K562 (cell line): ENCODE measurements around the gene PRM2. TPM values are rescaled to one million over a fixed set of nuclear protein-coding genes. Genes with fewer than 3 reads are reported as not detected.

Experiments used
- BCOR ChIP-seq: fragments of 450-650 bp; IDR thresholded peaks from 2 replicates; pipeline ENCODE4 v1.6.1; 2016
- CHD1 ChIP-seq: fragments of 200-600 bp; sonication (generic); IDR thresholded peaks from one replicate; pipeline ENCODE4 v1.6.1; 2012; ENCODE audit warnings: mild to moderate bottlenecking, moderate library complexity, low read length, inconsistent platforms
- EP400 ChIP-seq: fragments of 450-650 bp; IDR thresholded peaks from 2 replicates; pipeline ENCODE4 v1.6.1; 2017; ENCODE audit warnings: antibody characterized with exemption, mild to moderate bottlenecking, moderate library complexity
- LCOR ChIP-seq: sonication (generic); formaldehyde crosslinking; IDR thresholded peaks from 2 replicates; pipeline ENCODE4 v1.8.0; 2022; ENCODE audit warnings: mild to moderate bottlenecking, missing genetic modification reagents
- SIN3B ChIP-seq: fragments of 450-650 bp; IDR thresholded peaks from 2 replicates; pipeline ENCODE4 v1.6.1; 2017; ENCODE audit warnings: low read depth, mild to moderate bottlenecking, moderate library complexity
- ZNF12 ChIP-seq: sonication (generic); formaldehyde crosslinking; IDR thresholded peaks from 2 replicates; pipeline ENCODE4 v1.4.0; 2020; ENCODE audit warnings: mild to moderate bottlenecking, missing genetic modification reagents
- ZNF395 ChIP-seq: fragments of 200-800 bp; sonication (Bioruptor generic); IDR thresholded peaks from 2 replicates; pipeline ENCODE4 v1.6.1; 2017; ENCODE audit warnings: missing genetic modification characterization, missing compliant biosample characterization
- polyA plus RNA-seq, 8 experiments: library from polyadenylated mRNA; depleted of rRNA in 4 of 8; stranded (reverse) in 5 of 8; unstranded in 3 of 8; fragments of >200 nt; fragmentation: Nextera tagmentation in 2 of 8; fragmentation: Illumina TruSeq in 1 of 8; extraction: Ambion mirVana in 2 of 8; extraction: Trizol in 1 of 8; gene quantifications; 2 replicates each; pipeline versions ENCODE4 v1.2.1 to v1.2.3, GENCODE V29; 2011 to 2014; ENCODE audit warnings: inconsistent platforms in 1 of 8, missing spikeins in 1 of 8
- total RNA-seq, 7 experiments: library from RNA; depleted of rRNA in 6 of 7; stranded (reverse); fragments of >200 nt in 6 of 7; fragmentation: Illumina TruSeq in 2 of 7; extraction: Trizol in 2 of 7; gene quantifications; 2 replicates each; pipeline versions ENCODE4 v1.2.1 to v1.2.3, GENCODE V29; 2011 to 2021; ENCODE audit warnings: low replicate concordance in 1 of 7
- TF ChIP-seq, protein P1 (sequence below): sonication (generic); formaldehyde crosslinking; IDR thresholded peaks from 2 replicates; pipeline ENCODE4 v1.8.0; 2022; ENCODE audit warnings: missing genetic modification reagents, mild to moderate bottlenecking, moderate library complexity, borderline replicate concordance

PRM2 gene
- total and polyA plus RNA-seq, 9 of the 15 experiments (the other 6 are each of a cell fraction or from before 2014, with no cell fraction given): not detected

DNA sequence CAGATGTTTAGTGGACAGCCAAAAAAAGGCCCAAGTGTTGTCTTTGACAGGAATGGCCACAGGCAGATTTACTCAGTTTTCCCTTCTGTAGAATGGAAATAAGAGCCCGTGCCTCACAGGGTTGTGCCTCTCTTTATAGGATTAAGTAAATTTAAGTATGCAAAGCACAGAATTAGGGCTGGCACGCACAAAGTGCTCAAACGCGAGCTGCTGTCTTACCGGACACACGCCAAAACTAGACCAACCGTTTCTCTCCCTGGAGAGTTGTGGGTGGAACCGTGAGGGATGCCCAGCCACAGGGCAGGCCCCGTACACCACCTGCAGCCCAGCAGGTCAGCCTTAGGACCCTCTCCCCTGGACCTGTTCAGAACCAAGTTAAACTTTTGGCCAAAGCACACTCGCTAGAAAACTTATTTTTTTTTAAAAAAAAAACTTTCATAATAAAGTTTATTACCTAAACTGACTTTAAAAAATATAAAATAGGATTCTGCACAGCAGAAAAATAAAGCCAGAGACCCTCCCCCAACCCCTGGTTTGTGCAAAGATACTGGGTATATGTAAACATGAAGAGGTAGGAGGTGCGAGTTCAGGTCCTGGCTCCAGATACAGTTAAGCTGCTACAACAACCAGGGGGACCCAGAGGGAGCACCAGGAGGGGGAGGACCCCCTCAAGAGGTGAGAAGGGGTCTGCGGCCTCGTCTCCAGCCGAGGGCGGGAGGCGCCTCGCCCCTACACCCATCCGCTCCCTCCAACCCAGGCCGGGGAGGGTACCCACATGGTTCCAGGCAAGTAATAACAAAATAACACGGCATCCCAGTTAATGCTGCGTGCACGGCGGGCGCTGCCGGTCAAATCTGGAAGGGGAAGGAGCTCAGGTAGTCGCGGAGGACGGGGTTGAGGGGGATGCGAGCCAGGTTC, 22.0 kb downstream of the PRM2 start (continued):
- TF ChIP-seq, protein P1, sequence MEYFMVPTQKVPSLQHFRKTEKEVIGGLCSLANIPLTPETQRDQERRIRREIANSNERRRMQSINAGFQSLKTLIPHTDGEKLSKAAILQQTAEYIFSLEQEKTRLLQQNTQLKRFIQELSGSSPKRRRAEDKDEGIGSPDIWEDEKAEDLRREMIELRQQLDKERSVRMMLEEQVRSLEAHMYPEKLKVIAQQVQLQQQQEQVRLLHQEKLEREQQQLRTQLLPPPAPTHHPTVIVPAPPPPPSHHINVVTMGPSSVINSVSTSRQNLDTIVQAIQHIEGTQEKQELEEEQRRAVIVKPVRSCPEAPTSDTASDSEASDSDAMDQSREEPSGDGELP (CRISPR knock-in tag): peak; percentile 21; the same call in 1 of the 2 replicates
- TF ChIP-seq SIN3B (no peak), BCOR (0 out of 2 replicates have a peak, but pooled peaks have one; percentile 42), EP400 (0 out of 2 replicates have a peak, but pooled peaks have one; percentile 26), ZNF12 (peak; percentile 14; the same call in 1 of the 2 replicates), ZNF395 (CRISPR knock-in tag) (0 out of 2 replicates have a peak, but pooled peaks have one; percentile 12), CHD1 (peak; percentile 54), LCOR (CRISPR knock-in tag) (peak; percentile 53; the same call in 1 of the 2 replicates)
